Spleen (tissue), 11 donors: ENCODE data around the gene CRB1. TPM values are rescaled to one million over a fixed set of nuclear protein-coding genes. Genes with fewer than 3 reads are reported as not detected.
"Not testable (repeated sequence)": the region's sequence is repeated elsewhere in the genome, so short reads cannot be mapped to it uniquely, and the experiment has no call there.

Experiments
- DNase-seq: peaks from one replicate; pipeline ENCODE4 v3.0.0-alpha.2; 2020
- H3K27ac ChIP-seq, 8 donors: fragments of 200-600 bp; sonication (generic) in 7 of 8; 1 replicate in 4 of 8; 2 replicates in 4 of 8; pipeline versions ENCODE4 v1.5.0 to v1.8.0; 2016 to 2021; ENCODE audit warnings: inconsistent platforms in 4 of 8, mild to moderate bottlenecking in 4 of 8, moderate library complexity in 1 of 8
- H3K27me3 ChIP-seq, 7 donors: fragments of 200-600 bp; sonication (generic) in 6 of 7; replicated peaks in 1 of 7; 1 replicate in 4 of 7; 2 replicates in 3 of 7; pipeline versions ENCODE4 v1.5.0 to v1.8.0; 2016 to 2021; ENCODE audit warnings: inconsistent platforms in 3 of 7, mild to moderate bottlenecking in 1 of 7
- H3K36me3 ChIP-seq, 6 donors: fragments of 200-600 bp; sonication (generic) in 5 of 6; 1 replicate in 4 of 6; 2 replicates in 2 of 6; pipeline versions ENCODE4 v1.5.0 to v1.8.0; 2016 to 2021; ENCODE audit warnings: inconsistent platforms in 2 of 6
- H3K4me1 ChIP-seq, 6 donors: fragments of 200-600 bp; sonication (generic) in 5 of 6; 1 replicate in 3 of 6; 2 replicates in 3 of 6; pipeline versions ENCODE4 v1.5.0 to v1.8.0; 2016 to 2021; ENCODE audit warnings: inconsistent platforms in 3 of 6
- H3K4me3 ChIP-seq, 8 donors: fragments of 200-600 bp; sonication (generic) in 7 of 8; 1 replicate in 4 of 8; 2 replicates in 4 of 8; pipeline versions ENCODE4 v1.5.0 to v1.8.0; 2016 to 2021; ENCODE audit warnings: inconsistent platforms in 4 of 8, mild to moderate bottlenecking in 4 of 8, moderate library complexity in 2 of 8
- H3K9me3 ChIP-seq, 8 donors: fragments of 200-600 bp; sonication (generic) in 7 of 8; 1 replicate in 4 of 8; 2 replicates in 4 of 8; pipeline versions ENCODE4 v1.5.0 to v1.8.0; 2016 to 2021; ENCODE audit warnings: inconsistent platforms in 4 of 8
- CTCF ChIP-seq, 11 experiments: fragments of 200-600 bp in 7 of 11; fragments of 450-650 bp in 4 of 11; sonication (generic) in 4 of 11; IDR thresholded peaks in 8 of 11; conservative IDR thresholded peaks in 3 of 11; 1 replicate in 7 of 11; 2 replicates in 4 of 11; pipeline versions ENCODE4 v1.4.0 to v1.8.0; 2016 to 2021; ENCODE audit warnings: antibody characterized with exemption in 11 of 11, inconsistent platforms in 4 of 11, mild to moderate bottlenecking in 1 of 11
- POLR2A ChIP-seq, 3 donors: fragments of 450-650 bp; IDR thresholded peaks; one replicate each; pipeline ENCODE4 v1.5.1; 2017; ENCODE audit warnings: antibody characterized with exemption in 3 of 3, mild to moderate bottlenecking in 1 of 3
- POLR2AphosphoS5 ChIP-seq, 3 donors: sonication (generic); formaldehyde crosslinking; IDR thresholded peaks; one replicate each; pipeline ENCODE4 v1.5.1; 2017; ENCODE audit warnings: antibody characterized with exemption in 3 of 3
- WGBS, 5 donors: extraction: QIAGEN DNeasy Blood & Tissue Kit in 3 of 5; methylation state at CpG; one replicate each; pipeline versions ENCODE4 v1.1.5 to v1.1.7; 2013 to 2018; 5-methylcytosine and 5-hydroxymethylcytosine counted together
- intact Hi-C: fragments of 100-400 bp; cut with DNase I; formaldehyde crosslinking; loops from one replicate; pipeline ENCODE4 v1.15.0; 2023; ENCODE audit warnings: low total_unique reads
- polyA plus RNA-seq, 3 donors: library from polyadenylated mRNA; stranded (reverse); fragments of 200-250 nt; gene quantifications; one replicate each; pipeline ENCODE4 v1.2.1, GENCODE V29; 2013
- total RNA-seq, 7 donors: library from RNA; depleted of rRNA in 3 of 7; stranded (reverse); fragments of >200 nt in 3 of 7; fragmentation: NEBNext Ultra II Directional in 4 of 7; extraction: Animal tissue kit (Norgen Biotek cat#: 25700) in 4 of 7; gene quantifications; one replicate each; pipeline versions ENCODE4 v1.1.0 to v1.2.1, GENCODE V29; 2016 to 2021
- donor health status: healthy with polysubstance abuse.
- donor health status: DM: no; HTN: no; CAD: no; lungs with moderate emphysema.
- donor health status: DM: no; HTN: no; CAD: no.
- donor health status: Bipolar disorder and iron deficiency.
- donor health status: healthy.
- donor health status: DM: no; HTN: no; CAD: no.
- donor health status: DM: yes; HTN: yes; CAD: no.

The CRB1 gene
- total and polyA plus RNA-seq, 10 donors = 0.05 to 0.49 (median 0.20) TPM; not detected in 1

GRCh38 chr1:197402189-197402588, 134.1 kb downstream of the CRB1 start:
- no peaks in the 10 kb centered on the region for H3K27me3 ChIP-seq
- intact Hi-C loops = no loop called here
- H3K4me1 ChIP-seq = peaks cover 0 to 3% (median 0%) of the 10 kb centered on the region in 6 donors
- no peaks in the 10 kb centered on the region for H3K36me3 ChIP-seq
- WGBS, 5 donors = 93 to 100% (median 96%) methylated on average over 2 of the region's 2 CpGs
- H3K4me3 ChIP-seq = no peak overlapping the region
- no peaks in the 10 kb centered on the region for H3K9me3 ChIP-seq
- H3K27ac ChIP-seq = no peak overlapping the region
- TF ChIP-seq POLR2A (IDR thresholded peaks at IDR 0.05) = no peak
- no peak for DNase-seq

- H3K4me1 ChIP-seq, H3K27ac ChIP-seq, H3K9me3 ChIP-seq, H3K27me3 ChIP-seq, intact Hi-C loops, H3K36me3 ChIP-seq, DNase-seq, H3K4me3 ChIP-seq: not testable (repeated sequence)
- WGBS, 5 donors = 82 to 94% (median 89%) methylated on average over 4 to 8 of the region's 8 CpGs
Observed at GRCh38 chr1:197404774-197405173, 136.7 kb downstream of the CRB1 start.

GRCh38 chr1:197405614-197406013, 137.6 kb downstream of the CRB1 start:
- intact Hi-C loops, H3K27me3 ChIP-seq, H3K4me3 ChIP-seq, H3K27ac ChIP-seq, H3K36me3 ChIP-seq, DNase-seq, H3K9me3 ChIP-seq, H3K4me1 ChIP-seq: not testable (repeated sequence)
- 86 to 98% (median 96%) methylated on average over 12 to 27 of the region's 28 CpGs for WGBS, 5 donors

- WGBS, 5 donors = 70 to 92% (median 79%) methylated on average over 2 of the region's 2 CpGs
- DNase-seq = no peak
- intact Hi-C loops = no loop called here
- no peaks in the 10 kb centered on the region for H3K9me3 ChIP-seq
- no peak overlapping the region for H3K4me3 ChIP-seq
- no peak overlapping the region for H3K27ac ChIP-seq
- no peaks in the 10 kb centered on the region for H3K27me3 ChIP-seq
- no peaks in the 10 kb centered on the region for H3K36me3 ChIP-seq
- H3K4me1 ChIP-seq = no peaks in the 10 kb centered on the region
- TF ChIP-seq POLR2A (IDR thresholded peaks at IDR 0.05) (no peak), POLR2AphosphoS5 (IDR thresholded peaks at IDR 0.05) (no peak), CTCF (IDR thresholded peaks at IDR 0.05 in 8 of 11, conservative IDR thresholded peaks at IDR 0.05 in 3 of 11) (no peak)
Observed at GRCh38 chr1:197413564-197413963, 145.5 kb downstream of the CRB1 start.

GRCh38 chr1:197415221-197415620, 147.2 kb downstream of the CRB1 start:
- DNase-seq = no peak
- intact Hi-C loops = no loop called here
- Histone ChIP-seq H3K9me3 (no peaks in the 10 kb centered on the region), H3K4me1 (no peaks in the 10 kb centered on the region), H3K27me3 (no peaks in the 10 kb centered on the region), H3K27ac (no peak overlapping the region), H3K36me3 (no peaks in the 10 kb centered on the region), H3K4me3 (no peak overlapping the region)
- 77 to 91% (median 85%) methylated on average over 3 of the region's 3 CpGs for WGBS, 5 donors
- TF ChIP-seq POLR2AphosphoS5 (IDR thresholded peaks at IDR 0.05) (no peak), POLR2A (IDR thresholded peaks at IDR 0.05) (no peak), CTCF (IDR thresholded peaks at IDR 0.05 in 8 of 11, conservative IDR thresholded peaks at IDR 0.05 in 3 of 11) (no peak)

GRCh38 chr1:197418693-197419092, 150.6 kb downstream of the CRB1 start:
- intact Hi-C loops = no loop called here
- no peak overlapping the region for H3K27ac ChIP-seq
- H3K4me3 ChIP-seq = no peak overlapping the region
- H3K9me3 ChIP-seq = no peaks in the 10 kb centered on the region
- H3K36me3 ChIP-seq = no peaks in the 10 kb centered on the region
- no peaks in the 10 kb centered on the region for H3K27me3 ChIP-seq
- no peak for TF ChIP-seq POLR2AphosphoS5 (IDR thresholded peaks at IDR 0.05)
- TF ChIP-seq CTCF (IDR thresholded peaks at IDR 0.05 in 8 of 11, conservative IDR thresholded peaks at IDR 0.05 in 3 of 11) = no peak
- no peak for TF ChIP-seq POLR2A (IDR thresholded peaks at IDR 0.05)
- WGBS, 5 donors = 85 to 95% (median 88%) methylated on average over 1 of the region's 1 CpG
- DNase-seq = no peak
- no peaks in the 10 kb centered on the region for H3K4me1 ChIP-seq
